COR-L47 (cell line): ENCODE results near the gene MGAM2.

ENCODE experiments used
- DNase-seq: peaks from one replicate; lab custom pipeline; 2025; lab: John Stamatoyannopoulos, UW

MGAM2 gene

DNA sequence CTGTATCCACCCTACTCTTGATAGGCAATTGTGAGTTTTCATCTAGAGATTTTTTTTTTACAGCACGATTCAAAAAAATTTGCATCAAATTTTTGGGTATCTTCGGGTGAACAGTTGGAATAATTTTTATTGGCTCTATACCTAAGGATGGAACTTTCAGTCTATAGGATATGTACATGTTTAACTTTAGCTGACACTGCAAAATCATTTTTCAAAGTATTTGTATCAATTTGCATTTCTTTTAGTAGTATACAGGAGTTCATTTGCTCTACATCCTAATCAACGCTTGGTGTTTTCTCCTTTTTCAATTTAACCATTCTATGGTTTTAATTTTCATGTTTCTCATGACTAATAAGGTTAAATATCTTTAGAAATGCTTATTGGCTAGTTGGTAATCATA, 11.7 kb downstream of the MGAM2 start:
- no peak for DNase-seq

DNA sequence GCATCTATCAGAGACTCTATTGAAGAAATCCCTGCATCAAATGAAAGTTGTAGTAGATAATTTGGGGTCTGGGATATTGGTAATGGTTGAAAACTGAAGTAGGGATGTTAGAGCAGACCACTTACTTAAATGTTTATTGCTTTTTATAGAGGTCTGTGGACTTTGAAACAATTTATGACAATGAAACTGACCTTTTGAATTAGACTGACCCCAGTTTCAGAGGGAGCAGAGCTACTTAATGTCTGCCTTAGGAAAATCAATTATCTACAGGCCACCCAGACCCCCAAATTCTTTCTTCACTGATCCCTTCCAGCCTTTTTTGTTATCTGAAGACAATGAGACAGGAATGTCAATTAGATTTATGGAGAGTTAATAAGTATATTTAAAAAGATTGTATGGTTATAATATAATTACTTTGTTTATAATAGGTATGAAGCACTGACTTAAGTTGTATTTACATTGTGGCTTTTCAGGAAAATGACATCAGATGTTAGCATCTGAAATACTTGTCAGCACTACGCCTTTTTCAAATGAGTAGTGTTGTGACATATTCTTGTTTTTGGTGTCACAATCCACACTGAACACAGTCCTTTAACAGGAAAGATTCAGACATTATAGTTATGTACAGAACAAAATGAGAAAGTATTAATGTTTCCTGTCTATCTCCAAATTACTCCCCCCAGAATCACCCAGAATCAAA, 13.9 kb downstream of the MGAM2 start:
- no peak for DNase-seq

DNA sequence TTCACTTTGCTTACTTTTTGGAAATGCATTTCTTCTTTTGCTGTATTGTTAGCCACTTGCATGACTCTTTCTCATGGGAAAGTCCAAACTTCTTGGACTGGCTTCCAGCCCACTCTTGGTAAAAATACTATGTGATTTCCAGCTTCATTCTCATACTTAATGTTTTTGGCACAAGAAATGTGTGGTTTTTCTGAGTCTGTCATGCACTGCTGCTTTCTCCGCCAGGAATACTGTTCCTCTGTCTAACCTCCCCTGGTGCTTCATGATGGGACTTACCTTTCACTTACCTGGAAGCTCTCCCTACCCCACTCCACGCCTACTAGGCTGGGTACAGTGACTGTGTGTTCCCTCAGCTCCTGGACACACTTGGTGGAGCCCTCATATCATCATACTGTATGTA, 18.7 kb downstream of the MGAM2 start:
- DNase-seq = no peak

DNA sequence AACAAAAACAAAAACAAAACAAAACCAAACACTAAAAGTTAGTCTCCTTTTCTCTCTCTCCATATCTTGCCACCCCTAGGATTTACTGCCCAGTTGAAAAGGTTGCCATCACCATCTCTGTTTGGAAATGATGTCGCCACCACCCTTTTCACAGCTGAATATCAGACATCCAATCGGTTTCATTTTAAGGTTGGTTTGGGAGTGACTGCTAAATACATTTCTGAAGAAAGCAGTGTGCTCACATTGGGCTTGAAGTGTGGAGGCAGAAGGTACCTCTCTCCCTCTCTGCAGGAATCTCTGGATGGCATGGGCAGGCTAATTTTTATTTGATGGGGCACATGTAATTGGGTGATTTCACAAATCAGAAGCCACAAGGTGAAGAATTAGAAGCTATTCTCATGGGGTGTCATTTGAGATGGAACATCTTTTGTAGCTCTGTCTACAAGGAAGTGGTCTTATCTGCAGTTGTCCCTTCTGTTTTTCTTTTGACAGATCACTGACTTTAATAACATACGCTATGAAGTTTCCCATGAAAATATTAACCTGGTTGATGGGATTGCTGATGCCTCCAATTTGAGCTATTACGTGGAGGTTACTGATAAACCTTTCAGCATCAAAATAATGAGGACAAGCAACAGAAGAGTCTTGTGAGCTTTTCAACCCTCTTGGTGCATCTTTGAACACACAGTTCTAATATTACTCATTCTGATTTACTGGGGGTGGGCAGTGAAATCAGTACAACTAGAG, 20.1 kb downstream of the MGAM2 start:
- no peak for DNase-seq

DNA sequence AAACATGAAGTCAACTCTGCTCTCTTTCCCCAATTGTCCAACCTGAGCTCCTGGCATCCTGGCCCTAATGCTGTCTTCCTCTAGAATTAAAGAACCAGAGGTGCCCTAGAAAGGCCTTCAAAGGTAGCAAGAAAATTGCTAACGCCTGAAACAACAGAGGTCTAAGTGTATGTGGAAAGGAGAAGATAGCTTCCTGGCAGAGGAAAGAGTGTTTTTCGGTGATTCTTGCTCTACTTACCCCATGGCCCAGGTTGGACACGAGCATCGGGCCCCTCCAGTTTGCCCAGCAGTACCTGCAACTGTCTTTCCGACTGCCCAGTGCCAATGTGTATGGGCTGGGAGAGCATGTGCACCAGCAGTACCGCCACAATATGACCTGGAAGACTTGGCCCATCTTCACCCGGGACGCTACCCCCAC, 22.2 kb downstream of the MGAM2 start:
- DNase-seq = no peak

DNA sequence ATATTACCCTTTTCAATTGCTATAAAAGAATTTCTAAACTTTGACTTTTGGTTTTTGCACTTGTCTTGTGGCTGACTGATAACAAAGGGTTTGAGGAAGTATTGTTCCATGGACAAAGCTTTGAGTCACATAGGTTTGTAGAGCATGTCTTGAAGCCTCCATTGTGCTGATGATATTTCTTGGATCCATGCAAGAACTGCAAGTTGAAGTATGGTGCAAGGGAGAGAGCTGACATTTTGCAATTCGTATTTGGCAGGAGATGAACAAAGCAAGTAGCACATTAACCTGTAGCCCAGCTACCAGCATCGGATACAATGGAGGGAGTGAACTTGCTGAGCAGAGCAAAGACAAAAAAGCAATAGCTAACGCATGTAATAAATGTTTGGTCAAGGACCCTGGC, 23.4 kb downstream of the MGAM2 start:
- DNase-seq = no peak

DNA sequence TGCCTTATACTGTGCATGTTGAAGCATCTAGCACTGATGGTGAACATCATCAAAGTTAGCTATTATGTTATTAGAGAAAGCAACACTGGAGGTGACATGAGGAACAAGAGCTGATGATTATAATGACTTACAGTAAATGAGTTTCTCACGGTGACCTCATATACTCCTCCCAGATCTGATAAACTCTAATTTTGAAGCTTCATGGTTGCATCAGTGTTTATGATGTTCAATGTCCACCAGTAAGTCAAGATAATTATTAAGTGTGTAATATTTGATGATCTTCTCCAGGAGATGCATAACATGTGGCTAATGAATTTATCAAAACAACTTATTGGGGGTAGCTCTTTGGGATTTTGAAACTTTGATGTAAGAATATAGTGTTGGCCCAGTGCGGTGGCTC, 27.5 kb downstream of the MGAM2 start:
- DNase-seq = no peak

DNA sequence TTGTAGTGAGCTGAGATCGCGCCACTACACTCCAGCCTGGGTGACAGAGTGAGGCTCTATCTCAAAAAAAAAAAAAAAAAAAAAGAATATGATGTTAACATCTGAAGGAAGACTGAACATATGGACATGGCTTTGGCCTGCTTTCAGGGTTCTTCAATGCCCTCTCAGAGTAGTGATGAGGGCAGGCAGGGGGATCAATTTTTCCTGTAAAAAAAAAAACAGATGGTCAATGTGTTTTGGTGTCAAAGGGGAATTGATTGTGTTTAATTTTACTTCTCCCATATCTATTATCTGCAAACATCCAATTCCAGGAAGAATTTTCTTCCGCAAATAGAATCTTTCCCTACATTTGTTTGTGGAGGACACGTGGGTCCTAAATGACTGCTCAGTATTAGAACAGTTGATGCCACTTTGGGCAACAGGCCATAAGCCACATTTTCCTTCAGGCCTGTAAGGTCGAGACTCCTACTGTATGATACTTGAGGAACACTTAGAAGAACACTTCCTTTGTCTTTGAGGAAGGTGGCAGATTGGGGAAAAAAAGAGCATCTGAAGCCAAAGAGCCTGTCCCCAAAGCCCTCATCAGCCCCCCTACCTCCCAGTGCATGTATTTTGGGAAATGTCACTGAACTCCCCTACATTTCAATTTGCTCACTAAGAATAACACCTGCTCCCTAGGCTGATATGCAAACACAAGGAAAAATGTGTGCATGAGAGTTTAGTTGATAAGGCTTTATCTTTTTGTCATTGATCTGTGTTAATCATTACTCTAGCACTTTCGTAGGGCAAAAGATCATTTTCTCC, 28.3 kb downstream of the MGAM2 start:
- DNase-seq = no peak

DNA sequence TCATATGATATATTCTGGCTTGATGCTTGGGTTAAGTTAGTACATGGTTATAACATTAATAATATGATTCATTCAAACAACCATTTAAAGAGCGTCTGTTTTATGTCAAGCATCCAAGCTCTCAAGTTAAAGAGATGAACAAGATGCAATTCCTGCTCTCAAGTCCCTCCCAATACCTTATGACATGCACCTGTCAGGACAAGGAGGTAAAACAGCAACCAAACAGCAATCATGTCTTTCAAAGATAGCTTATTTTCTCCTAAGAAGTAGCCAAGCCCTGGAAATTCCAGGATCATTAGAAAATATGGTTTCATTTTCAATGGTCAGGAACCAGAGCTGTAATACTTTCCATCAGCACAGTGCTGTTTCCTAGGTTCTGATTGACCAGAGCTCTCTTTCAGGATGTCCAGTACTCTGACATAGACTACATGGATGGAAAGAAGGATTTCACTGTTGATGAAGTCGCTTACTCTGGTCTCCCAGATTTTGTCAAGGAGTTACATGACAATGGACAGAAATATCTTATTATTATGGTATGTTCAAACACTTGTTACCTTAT, 29.0 kb downstream of the MGAM2 start:
- DNase-seq = no peak

DNA sequence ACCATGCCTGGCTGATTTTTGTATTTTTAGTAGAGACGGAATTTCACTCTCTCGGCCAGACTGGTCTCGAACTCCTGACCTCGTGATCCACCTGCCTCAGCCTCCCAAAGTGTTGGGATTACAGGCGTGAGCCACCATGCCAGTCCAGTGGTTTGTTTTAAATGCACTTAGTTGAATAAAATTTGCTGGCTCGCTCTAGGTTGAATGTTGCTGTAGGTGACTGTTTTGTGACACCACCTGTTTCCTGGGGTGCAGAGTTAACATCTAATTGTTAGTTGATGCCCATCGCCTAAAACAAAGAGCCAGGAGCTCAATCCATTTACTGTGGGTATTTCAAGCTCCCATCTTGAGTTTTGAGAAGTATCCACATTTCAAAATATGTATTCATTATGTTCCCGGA, 31.2 kb downstream of the MGAM2 start:
- no peak for DNase-seq

DNA sequence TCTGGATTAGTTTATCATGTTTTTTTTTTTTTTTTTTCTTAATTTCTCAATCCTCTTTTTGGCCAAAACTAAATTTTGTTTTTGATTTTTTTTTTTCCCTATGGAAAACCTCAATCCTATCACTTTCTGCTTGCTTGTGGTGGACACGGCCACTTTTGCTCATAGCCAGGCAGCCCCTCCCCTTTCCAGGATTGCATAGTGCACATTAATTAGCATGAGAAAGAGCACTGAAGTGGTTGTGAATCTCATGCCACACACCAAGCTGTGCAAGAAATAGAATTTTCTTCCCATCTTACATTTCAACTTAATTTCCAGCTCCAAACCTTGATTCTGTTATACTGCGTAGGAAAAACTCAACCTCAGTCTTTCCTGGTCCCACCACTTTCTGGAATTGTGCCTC, 34.6 kb downstream of the MGAM2 start:
- no peak for DNase-seq

DNA sequence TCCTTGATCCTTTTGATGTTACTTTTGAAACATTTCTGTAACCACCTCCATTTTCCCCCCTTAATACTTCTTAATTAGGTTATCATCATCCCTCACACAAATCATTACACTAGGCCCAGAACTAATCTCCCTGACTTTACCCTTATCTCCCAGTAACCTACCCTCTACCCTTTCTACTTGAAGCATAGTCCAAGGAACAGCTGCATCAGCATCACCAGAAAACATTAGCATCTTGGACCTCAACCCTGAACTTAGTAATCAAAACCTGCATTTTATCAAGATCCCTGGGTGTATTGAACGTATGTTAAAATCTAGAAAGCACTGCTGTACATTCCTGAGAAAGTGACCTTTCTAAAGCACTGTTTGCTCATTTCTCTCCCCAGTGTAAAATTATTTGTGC, 38.8 kb downstream of the MGAM2 start:
- DNase-seq = no peak

DNA sequence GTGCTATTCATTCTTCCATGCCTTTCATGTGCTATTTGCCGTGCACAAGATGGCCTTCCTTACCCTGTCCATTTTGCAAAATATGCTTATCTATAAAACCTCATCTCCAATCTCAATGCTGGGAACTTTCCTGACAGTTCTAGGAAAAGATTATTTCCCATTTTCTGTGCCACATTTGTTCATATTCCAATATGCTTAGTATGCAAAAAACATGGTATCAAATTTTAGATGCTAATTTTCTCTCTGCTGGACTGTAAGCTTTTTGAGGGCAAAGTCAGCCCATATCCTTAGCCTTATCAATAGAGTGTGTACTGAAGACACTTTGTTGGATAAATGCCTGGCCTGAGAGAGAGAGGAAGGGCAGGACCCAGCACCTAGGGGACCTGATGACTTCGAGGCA, 39.4 kb downstream of the MGAM2 start:
- DNase-seq = no peak

DNA sequence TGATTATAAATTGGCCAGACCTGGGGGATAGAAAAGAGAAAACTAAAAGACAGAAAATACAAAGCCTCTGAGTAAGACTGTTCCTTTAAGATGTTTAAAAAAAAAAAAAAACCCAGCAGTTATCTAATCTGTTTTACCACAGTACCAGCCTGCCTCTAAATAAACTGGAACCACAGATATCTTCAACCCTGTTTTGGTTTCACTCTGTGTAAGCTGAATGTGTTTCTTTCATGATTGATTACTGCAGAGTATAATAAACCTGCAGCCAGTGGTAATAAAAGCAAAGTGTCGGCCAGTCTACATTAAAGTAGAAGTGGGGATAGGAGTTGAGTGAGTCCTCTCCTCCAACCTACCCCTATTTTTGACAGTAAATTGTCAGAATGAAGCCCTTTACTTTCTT, 40.6 kb downstream of the MGAM2 start:
- no peak for DNase-seq

DNA sequence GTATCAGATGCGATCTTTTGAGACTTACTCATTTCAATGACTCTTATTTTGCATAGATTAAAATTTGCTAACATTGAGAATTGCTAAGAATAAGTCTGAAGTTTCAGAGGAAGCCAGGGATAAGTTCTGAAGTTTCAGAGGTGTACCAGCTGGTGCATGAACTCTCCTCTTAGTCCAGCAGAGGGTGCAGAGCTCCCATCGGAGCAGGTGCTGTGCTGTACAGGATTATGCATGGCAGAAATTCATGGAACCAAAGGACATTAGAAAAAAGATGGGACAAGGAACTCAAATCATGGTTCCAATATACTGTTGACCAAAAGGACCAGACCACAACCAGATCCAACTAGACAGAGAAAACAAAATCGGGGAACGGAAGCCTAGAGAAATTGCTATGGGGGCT, 41.9 kb downstream of the MGAM2 start:
- DNase-seq = peak; percentile 28

DNA sequence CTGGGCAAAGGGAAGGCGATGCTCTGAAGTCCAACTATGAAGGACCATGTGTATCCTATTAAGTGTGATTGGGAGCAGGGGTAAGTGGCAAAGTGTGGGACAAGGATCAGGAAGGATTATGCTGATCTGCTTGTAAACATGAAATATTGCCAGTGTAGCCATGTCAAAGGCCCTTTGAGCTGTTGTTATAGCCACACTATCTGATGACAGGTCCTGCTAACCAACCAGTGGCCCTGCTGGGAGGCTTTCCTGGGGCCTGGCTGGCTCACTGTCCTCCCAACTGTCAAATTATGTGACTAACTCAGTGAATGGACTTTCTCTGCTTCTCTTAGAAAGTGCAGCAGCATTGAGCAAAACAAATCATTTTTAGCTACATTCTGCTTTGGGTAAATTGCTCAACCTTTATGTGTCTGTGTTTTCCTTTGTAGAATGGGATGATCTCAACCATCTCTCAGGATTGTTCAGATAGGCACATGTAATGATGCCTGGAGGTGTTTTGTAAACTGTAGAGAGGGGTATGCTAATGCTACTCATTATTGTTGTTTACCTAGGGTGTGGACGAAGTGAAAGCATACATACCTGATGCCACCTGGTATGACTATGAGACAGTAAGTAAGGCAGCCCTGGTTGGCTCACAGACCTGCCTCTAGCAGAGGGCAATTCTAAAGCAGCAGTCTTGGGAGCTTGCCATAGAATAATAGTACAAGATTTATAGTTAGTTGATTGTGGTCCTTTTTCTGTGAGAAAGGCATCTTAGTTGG, 47.4 kb downstream of the MGAM2 start:
- DNase-seq = peak; percentile 89

DNA sequence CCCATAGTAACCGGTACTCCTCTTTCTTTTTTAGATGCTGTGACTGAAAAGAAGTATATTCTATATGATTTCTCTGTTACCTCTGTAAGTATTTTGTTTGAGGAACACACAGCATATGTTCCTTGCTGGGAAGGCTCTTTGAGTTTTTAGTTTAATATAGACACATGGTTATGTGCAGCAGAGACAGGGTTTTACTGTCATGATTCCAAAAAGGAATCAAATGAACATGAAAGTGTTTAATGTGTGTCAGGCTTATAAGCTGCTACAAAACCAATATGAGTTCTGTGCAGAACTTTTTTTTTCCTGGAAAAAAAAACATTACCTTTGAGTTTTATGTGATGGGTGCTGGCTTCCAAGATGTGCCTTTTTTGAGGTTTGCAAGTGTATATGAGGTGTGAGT, 50.4 kb downstream of the MGAM2 start:
- no peak for DNase-seq

DNA sequence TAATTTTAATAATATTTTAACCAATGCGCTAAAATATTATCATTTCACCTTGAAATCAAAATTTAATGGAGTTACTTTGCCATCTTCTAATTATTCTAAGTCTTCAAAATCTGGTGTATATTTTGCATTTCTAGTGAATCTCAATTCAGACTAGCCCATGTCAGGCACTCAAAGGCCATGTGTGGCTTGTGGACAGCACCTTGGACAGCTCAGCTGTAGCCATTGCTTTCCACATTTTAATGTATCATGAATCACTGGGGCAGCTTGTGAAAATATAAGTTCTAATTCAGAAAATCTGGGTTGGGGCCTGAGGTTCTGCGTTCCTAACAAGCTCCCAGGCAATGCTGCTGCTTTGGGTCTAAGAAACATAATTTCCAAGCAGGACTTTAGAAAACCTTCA, 57.2 kb downstream of the MGAM2 start:
- no peak for DNase-seq

DNA sequence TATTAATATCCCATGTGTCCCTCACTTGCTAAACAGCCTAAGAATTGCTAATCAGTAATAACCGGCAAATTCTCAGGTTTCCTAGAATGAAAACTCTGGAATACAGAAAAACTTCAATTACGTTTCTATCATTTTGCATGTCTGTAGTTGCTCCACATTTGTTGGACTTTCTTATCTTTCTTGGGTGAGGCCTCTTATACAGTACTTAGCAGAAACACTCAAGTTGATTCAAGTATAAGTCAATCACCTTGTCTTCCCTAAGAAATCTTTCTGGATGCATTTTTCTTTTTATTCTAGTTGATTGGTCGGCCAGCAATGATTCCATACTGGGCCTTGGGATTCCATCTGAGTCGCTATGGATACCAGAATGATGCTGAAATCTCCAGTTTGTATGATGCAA, 61.4 kb downstream of the MGAM2 start:
- DNase-seq = no peak

DNA sequence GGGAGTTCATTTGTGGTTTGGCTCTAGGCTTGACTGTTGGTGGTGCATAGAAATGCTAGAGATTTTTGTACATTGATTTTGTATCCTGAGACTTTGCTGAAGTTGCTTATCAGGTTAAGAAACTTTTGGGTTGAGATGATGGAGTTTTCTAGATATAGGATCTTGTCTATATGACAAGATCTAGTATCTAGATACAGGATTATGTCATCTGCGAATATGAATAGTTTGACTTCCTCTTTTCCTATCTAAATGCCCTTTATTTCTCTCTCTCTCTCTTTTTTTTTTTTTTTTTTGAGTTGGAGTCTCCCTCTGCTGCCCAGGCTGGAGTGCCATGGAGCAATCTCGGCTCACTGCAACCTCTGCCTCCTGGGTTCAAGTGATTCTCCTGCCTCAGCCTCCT, 62.9 kb downstream of the MGAM2 start:
- no peak for DNase-seq

DNA sequence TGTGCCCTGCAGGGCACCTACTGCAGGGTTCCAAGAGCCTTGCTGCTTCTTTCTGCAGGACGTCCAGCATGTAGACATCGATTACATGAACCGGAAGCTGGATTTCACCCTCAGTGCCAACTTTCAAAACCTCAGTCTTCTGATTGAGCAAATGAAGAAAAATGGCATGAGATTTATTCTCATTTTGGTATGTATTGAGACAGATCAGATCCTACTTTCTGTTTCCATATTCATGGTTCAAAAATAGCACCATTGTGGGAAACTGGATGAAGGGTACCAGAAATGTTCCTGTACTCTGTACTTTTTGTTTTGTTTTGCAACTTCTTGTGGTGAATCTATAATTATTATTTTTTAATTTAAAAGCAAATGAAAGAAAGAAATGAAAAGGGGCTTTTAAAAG, 64.1 kb downstream of the MGAM2 start:
- no peak for DNase-seq

DNA sequence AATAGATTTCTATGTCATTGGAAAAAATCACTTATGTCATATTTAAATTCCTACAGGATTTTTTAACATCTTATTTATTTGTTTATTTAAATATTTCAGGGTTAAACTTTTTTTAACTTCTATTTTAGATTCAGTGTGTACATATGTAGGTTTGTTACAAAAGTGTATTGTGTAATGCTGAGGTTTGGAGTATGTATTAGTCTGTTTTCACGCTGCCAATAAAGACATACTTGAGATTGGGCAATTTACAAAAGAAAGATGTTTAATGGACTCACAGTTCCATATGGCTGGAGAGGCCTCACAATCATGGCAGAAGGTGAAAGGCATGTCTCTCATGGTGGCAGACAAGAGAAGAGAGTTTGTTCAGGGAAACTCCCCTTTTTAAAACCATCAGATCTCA, 65.4 kb downstream of the MGAM2 start:
- no peak for DNase-seq
